Transverse colon (tissue), 4 donors: ENCODE results near the gene ASL. TPM values are rescaled to one million over a fixed set of nuclear protein-coding genes. Genes with fewer than 3 reads are reported as not detected.
A peak's percentile ranks its signal among the peaks of the same experiment; 100 is the strongest.

Experiments
- DNase-seq: peaks from one replicate; pipeline ENCODE4 v3.0.0-alpha.2; 2019
- H3K27ac ChIP-seq, 4 donors: fragments of 200-600 bp; sonication (generic); 2 replicates each; pipeline ENCODE4 v1.5.1; 2016 to 2018; ENCODE audit warnings: inconsistent platforms in 4 of 4
- H3K27me3 ChIP-seq: fragments of 200-600 bp; sonication (generic); 2 replicates; pipeline ENCODE4 v1.5.1; 2017; ENCODE audit warnings: inconsistent platforms
- H3K36me3 ChIP-seq, 4 donors: fragments of 200-600 bp; sonication (generic); 2 replicates each; pipeline ENCODE4 v1.5.1; 2017 to 2019; ENCODE audit warnings: inconsistent platforms in 4 of 4
- H3K4me1 ChIP-seq, 4 donors: fragments of 200-600 bp; sonication (generic); 2 replicates each; pipeline ENCODE4 v1.5.1; 2017 to 2020; ENCODE audit warnings: inconsistent platforms in 4 of 4
- H3K4me3 ChIP-seq, 4 donors: fragments of 200-600 bp; sonication (generic); 1 replicate in 1 of 4; 2 replicates in 3 of 4; pipeline versions ENCODE4 v1.5.1 to v1.6.1; 2017 to 2019; ENCODE audit warnings: inconsistent platforms in 4 of 4
- H3K9me3 ChIP-seq, 2 donors: fragments of 200-600 bp; sonication (generic); 2 replicates each; pipeline ENCODE4 v1.5.1; 2017 to 2019; ENCODE audit warnings: inconsistent platforms in 2 of 2
- EP300 ChIP-seq: sonication (generic); formaldehyde crosslinking; IDR thresholded peaks from one replicate; pipeline ENCODE4 v1.6.1; 2017; ENCODE audit warnings: antibody characterized with exemption, low read depth
- POLR2A ChIP-seq: fragments of 450-650 bp; IDR thresholded peaks from one replicate; pipeline ENCODE4 v1.6.1; 2016; ENCODE audit warnings: antibody characterized with exemption, mild to moderate bottlenecking, moderate library complexity
- POLR2AphosphoS5 ChIP-seq, 3 donors: sonication (generic); formaldehyde crosslinking; IDR thresholded peaks; one replicate each; pipeline ENCODE4 v1.6.1; 2016; ENCODE audit warnings: antibody characterized with exemption in 3 of 3
- WGBS, 2 donors: methylation state at CpG; one replicate each; pipeline ENCODE4 v1.1.5; 2018; ENCODE audit warnings: low coverage in 1 of 2; 5-methylcytosine and 5-hydroxymethylcytosine counted together
- in situ Hi-C, 4 donors: fragments of 200-750 bp; cut with MboI; loops; one replicate each; pipeline versions ENCODE4 v1.15.0 to v1.15.1; 2017; ENCODE audit warnings: low sequenced_read_pairs in 3 of 4, low pct_ligation_motif_present in 1 of 4, low pct_unique_long_range_greater_than_20kb in 1 of 4
- intact Hi-C: fragments of 100-400 bp; cut with DNase I; formaldehyde crosslinking; loops from one replicate; pipeline ENCODE4 v1.15.1; 2023; ENCODE audit warnings: low total_unique reads
- total RNA-seq, 4 donors: library from RNA; depleted of rRNA; stranded (reverse); fragments of >200 nt; gene quantifications; one replicate each; pipeline ENCODE4 v1.1.0, GENCODE V29; 2016
- TF ChIP-seq, protein P1 (sequence below), 5 experiments: fragments of 200-600 bp in 3 of 5; fragments of 450-650 bp in 2 of 5; sonication (generic) in 3 of 5; IDR thresholded peaks; 1 replicate in 2 of 5; 2 replicates in 3 of 5; pipeline ENCODE4 v1.5.1; 2016 to 2017; ENCODE audit warnings: antibody characterized with exemption in 5 of 5, inconsistent platforms in 3 of 5, mild to moderate bottlenecking in 2 of 5, moderate library complexity in 1 of 5

Gene ASL
- total RNA-seq, 4 donors from 2014 or later, result 77.2 to 179 (median 129) TPM

DNA sequence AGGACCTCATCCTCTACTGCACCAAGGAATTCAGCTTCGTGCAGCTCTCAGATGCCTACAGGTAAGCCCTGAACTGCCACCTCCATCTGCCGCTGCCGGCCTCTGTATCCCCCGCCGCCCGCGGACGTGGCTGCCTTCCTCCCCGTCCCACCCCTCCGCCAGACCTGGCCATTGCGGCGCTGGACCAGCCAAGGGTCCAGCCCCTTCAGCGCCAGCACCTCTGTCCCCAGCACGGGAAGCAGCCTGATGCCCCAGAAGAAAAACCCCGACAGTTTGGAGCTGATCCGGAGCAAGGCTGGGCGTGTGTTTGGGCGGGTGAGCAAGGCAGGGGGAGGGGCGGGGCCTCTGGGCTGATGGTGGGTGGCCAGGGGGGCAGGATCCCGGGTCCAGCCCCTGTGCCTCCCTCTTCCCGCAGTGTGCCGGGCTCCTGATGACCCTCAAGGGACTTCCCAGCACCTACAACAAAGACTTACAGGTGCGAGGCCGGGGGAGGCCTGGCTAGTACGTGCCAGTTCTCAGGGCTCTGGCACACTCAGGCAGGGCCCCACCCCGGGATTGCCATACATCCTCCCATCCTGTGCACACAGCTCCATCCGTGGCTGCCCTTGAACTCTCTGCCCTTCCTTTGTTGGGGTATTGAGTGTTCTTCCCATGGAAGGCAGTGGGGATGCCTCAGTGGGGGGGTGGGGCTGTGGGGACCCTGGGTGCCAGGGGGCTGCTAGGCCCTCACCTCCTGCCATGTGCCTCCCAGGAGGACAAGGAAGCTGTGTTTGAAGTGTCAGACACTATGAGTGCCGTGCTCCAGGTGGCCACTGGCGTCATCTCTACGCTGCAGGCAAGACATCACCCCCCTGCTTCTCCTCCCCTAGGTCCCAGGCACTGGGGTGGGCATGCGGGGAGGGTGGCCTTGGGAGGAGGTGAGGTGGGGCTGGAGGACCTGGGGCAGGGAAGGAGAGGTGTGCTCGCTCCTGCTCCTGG is 13.5 kb downstream of the ASL start:
- intact Hi-C loops (no loop called here), in situ Hi-C loops (no loop called here)
- Histone ChIP-seq H3K27me3 (no peaks in the 10 kb centered on the region), H3K27ac (no peak overlapping the region), H3K4me1 (no peaks in the 10 kb centered on the region), H3K36me3 (peaks cover 0 to 8% (median 3%) of the 10 kb centered on the region in 4 donors), H3K9me3 (no peaks in the 10 kb centered on the region), H3K4me3 (no peak overlapping the region)
- TF ChIP-seq POLR2AphosphoS5 (IDR thresholded peaks at IDR 0.05) (no peak), EP300 (no peak), POLR2A (no peak)
- TF ChIP-seq, protein P1, sequence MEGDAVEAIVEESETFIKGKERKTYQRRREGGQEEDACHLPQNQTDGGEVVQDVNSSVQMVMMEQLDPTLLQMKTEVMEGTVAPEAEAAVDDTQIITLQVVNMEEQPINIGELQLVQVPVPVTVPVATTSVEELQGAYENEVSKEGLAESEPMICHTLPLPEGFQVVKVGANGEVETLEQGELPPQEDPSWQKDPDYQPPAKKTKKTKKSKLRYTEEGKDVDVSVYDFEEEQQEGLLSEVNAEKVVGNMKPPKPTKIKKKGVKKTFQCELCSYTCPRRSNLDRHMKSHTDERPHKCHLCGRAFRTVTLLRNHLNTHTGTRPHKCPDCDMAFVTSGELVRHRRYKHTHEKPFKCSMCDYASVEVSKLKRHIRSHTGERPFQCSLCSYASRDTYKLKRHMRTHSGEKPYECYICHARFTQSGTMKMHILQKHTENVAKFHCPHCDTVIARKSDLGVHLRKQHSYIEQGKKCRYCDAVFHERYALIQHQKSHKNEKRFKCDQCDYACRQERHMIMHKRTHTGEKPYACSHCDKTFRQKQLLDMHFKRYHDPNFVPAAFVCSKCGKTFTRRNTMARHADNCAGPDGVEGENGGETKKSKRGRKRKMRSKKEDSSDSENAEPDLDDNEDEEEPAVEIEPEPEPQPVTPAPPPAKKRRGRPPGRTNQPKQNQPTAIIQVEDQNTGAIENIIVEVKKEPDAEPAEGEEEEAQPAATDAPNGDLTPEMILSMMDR (IDR thresholded peaks at IDR 0.05), result no peak
- 85% methylated on average over 30 of the region's 32 CpGs; no CpG with 5 or more reads in 1 of the 2 donors for WGBS, 2 donors
- DNase-seq, result no peak

DNA sequence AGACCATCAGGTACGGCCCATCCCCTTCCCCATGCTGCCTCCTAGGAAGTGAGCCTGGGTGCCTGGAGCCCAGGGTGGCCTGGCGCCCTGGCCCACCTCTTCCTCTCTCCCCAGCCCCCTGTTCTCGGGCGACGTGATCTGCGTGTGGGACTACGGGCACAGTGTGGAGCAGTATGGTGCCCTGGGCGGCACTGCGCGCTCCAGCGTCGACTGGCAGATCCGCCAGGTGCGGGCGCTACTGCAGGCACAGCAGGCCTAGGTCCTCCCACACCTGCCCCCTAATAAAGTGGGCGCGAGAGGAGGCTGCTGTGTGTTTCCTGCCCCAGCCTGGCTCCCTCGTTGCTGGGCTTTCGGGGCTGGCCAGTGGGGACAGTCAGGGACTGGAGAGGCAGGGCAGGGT is 17.0 kb downstream of the ASL start:
- Histone ChIP-seq H3K27ac (no peak overlapping the region), H3K4me3 (no peak overlapping the region), H3K9me3 (no peaks in the 10 kb centered on the region), H3K27me3 (no peaks in the 10 kb centered on the region), H3K36me3 (no peaks in the 10 kb centered on the region), H3K4me1 (no peaks in the 10 kb centered on the region)
- TF ChIP-seq POLR2AphosphoS5 (IDR thresholded peaks at IDR 0.05) (no peak), EP300 (no peak), POLR2A (no peak)
- TF ChIP-seq, protein P1 (IDR thresholded peaks at IDR 0.05), result no peak
- intact Hi-C loops, result no loop called here
- 93% methylated on average over 18 of the region's 19 CpGs; no CpG with 5 or more reads in 1 of the 2 donors for WGBS, 2 donors
- no peak for DNase-seq
- in situ Hi-C loops, result no loop called here

DNA sequence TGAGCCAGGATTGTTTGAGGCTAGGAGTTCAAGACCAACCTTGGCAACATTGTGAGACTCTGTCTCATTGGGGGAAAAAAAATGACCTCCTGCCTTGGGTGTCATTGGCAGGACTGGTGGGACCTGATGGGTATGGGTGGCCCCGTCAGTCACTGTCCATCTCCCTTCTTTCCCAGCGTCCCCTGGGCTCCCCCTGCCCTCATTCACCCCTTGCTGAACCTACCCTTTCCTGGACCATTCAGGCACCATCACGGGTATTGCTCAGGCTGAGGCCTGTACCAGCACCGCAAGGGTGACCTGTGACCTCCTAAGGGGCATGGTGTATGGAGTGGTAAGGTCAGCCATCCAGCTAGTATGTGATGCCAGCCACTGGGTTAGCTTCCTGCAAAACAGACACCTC is 19.4 kb downstream of the ASL start:
- 96% methylated on average over 4 of the region's 4 CpGs; no CpG with 5 or more reads in 1 of the 2 donors for WGBS, 2 donors
- H3K27ac ChIP-seq, result no peak overlapping the region
- intact Hi-C loops, result no loop called here

DNA sequence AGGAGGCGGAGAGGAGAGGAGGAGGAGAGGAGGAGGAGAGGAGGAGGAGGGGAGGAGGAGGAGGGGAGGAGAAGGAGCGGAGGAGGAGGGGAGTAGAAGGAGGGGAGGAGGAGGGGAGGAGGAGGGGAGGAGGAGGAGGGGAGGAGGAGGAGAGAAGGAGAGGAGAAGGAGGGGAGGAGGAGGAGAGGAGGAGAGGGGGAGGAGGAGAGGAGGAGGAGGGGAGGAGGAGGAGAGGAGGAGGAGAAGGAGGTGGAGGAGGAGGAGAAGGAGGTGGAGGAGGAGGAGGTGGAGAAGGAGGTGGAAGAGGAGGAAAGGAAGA is 23.6 kb downstream of the ASL start:
- Histone ChIP-seq H3K36me3 (no peaks in the 10 kb centered on the region), H3K9me3 (no peaks in the 10 kb centered on the region), H3K4me3 (peak overlapping the region in 1 of 4 donors; percentile 51), H3K27me3 (no peaks in the 10 kb centered on the region), H3K4me1 (peaks cover 0 to 16% (median 10%) of the 10 kb centered on the region in 4 donors), H3K27ac (peak overlapping the region; percentile 89 to 93 (median 90))
- in situ Hi-C loops (no loop called here), intact Hi-C loops (no loop called here)
- TF ChIP-seq, protein P1 (IDR thresholded peaks at IDR 0.05), result no peak
- no peak for TF ChIP-seq POLR2AphosphoS5 (IDR thresholded peaks at IDR 0.05)
- no CpG with 5 or more reads among the region's 2 CpGs for WGBS, 2 donors
- DNase-seq, result peak; percentile 22

More for the DNA sequence above, 19.4 kb downstream of the ASL start:
- TF ChIP-seq POLR2A (no peak), POLR2AphosphoS5 (IDR thresholded peaks at IDR 0.05) (no peak), EP300 (no peak)
- TF ChIP-seq, protein P1 (IDR thresholded peaks at IDR 0.05), result no peak
- DNase-seq, result no peak
- Histone ChIP-seq H3K9me3 (no peaks in the 10 kb centered on the region), H3K36me3 (no peaks in the 10 kb centered on the region), H3K4me3 (no peak overlapping the region), H3K27me3 (no peaks in the 10 kb centered on the region), H3K4me1 (peaks cover 0 to 7% (median 6%) of the 10 kb centered on the region in 4 donors)
- in situ Hi-C loops, result no loop called here
